Stimulated activated CD8-positive, alpha-beta memory T cell treated with anti-CD3 and anti-CD28 coated beads, Interleukin-12 subunit alpha, Interleukin-12 subunit beta, amount 100 ng/mL, for 1 hour (primary cell): ENCODE results near the gene HEATR5A.
"Not testable (repeated sequence)": the region's sequence is repeated elsewhere in the genome, so short reads cannot be mapped to it uniquely, and the experiment has no call there.

ENCODE experiments used
- DNase-seq: peaks from one replicate; pipeline ENCODE4 v3.0.0-alpha.2; 2020; ENCODE audit warnings: low read depth

The HEATR5A gene

GRCh38 chr14:31420319-31421111 is at the start of gene HEATR5A:
Gene HEATR5A (minus strand): TSS chr14:31420550. CDS start chr14:31402975, 17,575 bp downstream.
- DNase-seq = peak; percentile 86

GRCh38 chr14:31466554-31466953 is 46.2 kb upstream of the HEATR5A start:
- no peak for DNase-seq

GRCh38 chr14:31465111-31465510 is 44.8 kb upstream of the HEATR5A start:
- no peak for DNase-seq

GRCh38 chr14:31462450-31462849 is 42.1 kb upstream of the HEATR5A start:
- DNase-seq = not testable (repeated sequence)

GRCh38 chr14:31461545-31461944 is 41.2 kb upstream of the HEATR5A start:
- no peak for DNase-seq

GRCh38 chr14:31457665-31458659 is 37.6 kb upstream of the HEATR5A start:
- no peak for DNase-seq

GRCh38 chr14:31456841-31457664 is 36.7 kb upstream of the HEATR5A start, which contains the start of gene DTD2:
Gene DTD2 (minus strand): TSS chr14:31457506. CDS start chr14:31457393, 113 bp downstream.
- DNase-seq = peak; percentile 86

GRCh38 chr14:31449971-31450610 is 29.7 kb upstream of the HEATR5A start:
- no peak for DNase-seq

GRCh38 chr14:31449136-31449535 is 28.8 kb upstream of the HEATR5A start:
- DNase-seq = no peak

GRCh38 chr14:31445703-31446102 is 25.4 kb upstream of the HEATR5A start:
- DNase-seq = no peak

- no peak for DNase-seq
Observed at GRCh38 chr14:31442284-31442683, 21.9 kb upstream of the HEATR5A start.

- no peak for DNase-seq
Observed at GRCh38 chr14:31441273-31442111, 21.1 kb upstream of the HEATR5A start.

- no peak for DNase-seq
Observed at GRCh38 chr14:31440280-31440679, 19.9 kb upstream of the HEATR5A start.

- no peak for DNase-seq
Observed at GRCh38 chr14:31439561-31439960, 19.2 kb upstream of the HEATR5A start.

- DNase-seq = not testable (repeated sequence)
Observed at GRCh38 chr14:31437045-31437691, 16.8 kb upstream of the HEATR5A start.

GRCh38 chr14:31435276-31435675 is 14.9 kb upstream of the HEATR5A start:
- no peak for DNase-seq

- no peak for DNase-seq
Observed at GRCh38 chr14:31430634-31431264, 10.4 kb upstream of the HEATR5A start.

GRCh38 chr14:31429791-31430190 is 9.4 kb upstream of the HEATR5A start:
- no peak for DNase-seq

GRCh38 chr14:31428011-31428410 is 7.7 kb upstream of the HEATR5A start:
- no peak for DNase-seq
